Breast epithelium (tissue), 3 donors: ENCODE results near the gene C1orf115.

Source experiments
- CTCF ChIP-seq, 3 donors: fragments of 450-650 bp; IDR thresholded peaks; one replicate each; pipeline ENCODE4 v1.5.1; 2016 to 2017; ENCODE audit warnings: antibody characterized with exemption in 3 of 3, mild to moderate bottlenecking in 3 of 3, moderate library complexity in 3 of 3
- POLR2A ChIP-seq: fragments of 450-650 bp; IDR thresholded peaks from one replicate; pipeline ENCODE4 v1.6.1; 2016; ENCODE audit warnings: antibody characterized with exemption, mild to moderate bottlenecking, moderate library complexity

- TF ChIP-seq CTCF (IDR thresholded peaks at IDR 0.05): no peak
- no peak for TF ChIP-seq POLR2A
Observed at GRCh38 chr1:220707160-220707559, 17.0 kb downstream of the C1orf115 start.
